Astrocyte (in vitro differentiated cells and primary cell): ENCODE data around the gene UBXN2A. TPM values are rescaled to one million over a fixed set of nuclear protein-coding genes. Genes with fewer than 3 reads are reported as not detected.

Source experiments
- DNase-seq: peaks from one replicate; pipeline ENCODE4 v3.0.0-alpha.2; 2010; ENCODE audit warnings: low read depth
- FAIRE-seq: peaks from 2 replicates; lab custom pipeline; 2011; peaks lifted over from hg19 to GRCh38; lab: Jason Lieb, UNC
- H2AFZ ChIP-seq: 2 replicates; pipeline ENCODE4 v1.6.0; 2012; ENCODE audit warnings: low read depth, low read length, inconsistent platforms
- H3K27ac ChIP-seq: 2 replicates; pipeline ENCODE4 v1.5.1; 2011; ENCODE audit warnings: low read depth, low read length, inconsistent platforms
- H3K27me3 ChIP-seq: 2 replicates; pipeline ENCODE4 v1.6.0; 2011; ENCODE audit warnings: low read length, inconsistent platforms; ENCODE audit not compliant: insufficient read depth
- H3K36me3 ChIP-seq: 2 replicates; pipeline ENCODE4 v1.5.1; 2011; ENCODE audit warnings: low read length, inconsistent platforms; ENCODE audit not compliant: insufficient read depth
- H3K4me1 ChIP-seq: 2 replicates; pipeline ENCODE4 v1.5.1; 2011; ENCODE audit warnings: low read length, inconsistent platforms; ENCODE audit not compliant: insufficient read depth
- H3K4me2 ChIP-seq: 2 replicates; pipeline ENCODE4 v1.6.0; 2012; ENCODE audit warnings: low read length, inconsistent platforms
- H3K4me3 ChIP-seq: 2 replicates; pipeline ENCODE4 v1.5.1; 2011; ENCODE audit warnings: low read depth, mild to moderate bottlenecking, low read length, inconsistent platforms; ENCODE audit not compliant: insufficient read depth
- H3K79me2 ChIP-seq: 2 replicates; pipeline ENCODE4 v1.6.0; 2012; ENCODE audit warnings: mild to moderate bottlenecking, low read length, inconsistent platforms; ENCODE audit not compliant: insufficient read depth
- H3K9ac ChIP-seq: 2 replicates; pipeline ENCODE4 v1.6.0; 2012; ENCODE audit warnings: mild to moderate bottlenecking, low read length, inconsistent platforms
- H3K9me3 ChIP-seq: 2 replicates; pipeline ENCODE4 v1.5.1; 2012; ENCODE audit warnings: low read depth, mild to moderate bottlenecking, low read length, inconsistent platforms; ENCODE audit not compliant: insufficient read depth
- H4K20me1 ChIP-seq: 2 replicates; pipeline ENCODE4 v1.6.0; 2012; ENCODE audit warnings: low read length, inconsistent platforms; ENCODE audit not compliant: insufficient read depth
- H3K27ac Mint-ChIP-seq: one replicate; pipeline ENCODE4 v1.8.0; 2021; ENCODE audit warnings: mild to moderate bottlenecking, mixed read lengths; ENCODE audit not compliant: unreplicated experiment
- H3K27me3 Mint-ChIP-seq: one replicate; pipeline ENCODE4 v1.8.0; 2021; ENCODE audit warnings: low read depth, mixed read lengths; ENCODE audit not compliant: unreplicated experiment
- H3K36me3 Mint-ChIP-seq: one replicate; pipeline ENCODE4 v1.8.0; 2021; ENCODE audit warnings: low read depth, mixed read lengths; ENCODE audit not compliant: unreplicated experiment
- H3K4me1 Mint-ChIP-seq: one replicate; pipeline ENCODE4 v1.8.0; 2021; ENCODE audit warnings: low read depth, mixed read lengths; ENCODE audit not compliant: unreplicated experiment
- H3K4me3 Mint-ChIP-seq: one replicate; pipeline ENCODE4 v1.8.0; 2021; ENCODE audit warnings: mild to moderate bottlenecking, moderate library complexity, mixed read lengths; ENCODE audit not compliant: unreplicated experiment
- H3K9me3 Mint-ChIP-seq: one replicate; pipeline ENCODE4 v1.8.0; 2021; ENCODE audit warnings: mild to moderate bottlenecking, mixed read lengths; ENCODE audit not compliant: unreplicated experiment
- CTCF ChIP-seq: IDR thresholded peaks from 2 replicates; pipeline ENCODE4 v1.5.1; 2011; ENCODE audit warnings: low read depth, mild to moderate bottlenecking, inconsistent platforms, low read length, moderate library complexity; ENCODE audit not compliant: insufficient read depth
- EZH2 ChIP-seq: IDR thresholded peaks from 2 replicates; pipeline ENCODE4 v1.6.1; 2012; ENCODE audit warnings: mild to moderate bottlenecking, low read length, inconsistent platforms; ENCODE audit not compliant: insufficient read depth
- total RNA-seq: library from RNA; stranded (reverse); gene quantifications from 2 replicates; pipeline ENCODE4 v1.2.1, GENCODE V29; 2021

Gene UBXN2A
- total RNA-seq, 1 donor from 2014 or later: 22.2 TPM

DNA sequence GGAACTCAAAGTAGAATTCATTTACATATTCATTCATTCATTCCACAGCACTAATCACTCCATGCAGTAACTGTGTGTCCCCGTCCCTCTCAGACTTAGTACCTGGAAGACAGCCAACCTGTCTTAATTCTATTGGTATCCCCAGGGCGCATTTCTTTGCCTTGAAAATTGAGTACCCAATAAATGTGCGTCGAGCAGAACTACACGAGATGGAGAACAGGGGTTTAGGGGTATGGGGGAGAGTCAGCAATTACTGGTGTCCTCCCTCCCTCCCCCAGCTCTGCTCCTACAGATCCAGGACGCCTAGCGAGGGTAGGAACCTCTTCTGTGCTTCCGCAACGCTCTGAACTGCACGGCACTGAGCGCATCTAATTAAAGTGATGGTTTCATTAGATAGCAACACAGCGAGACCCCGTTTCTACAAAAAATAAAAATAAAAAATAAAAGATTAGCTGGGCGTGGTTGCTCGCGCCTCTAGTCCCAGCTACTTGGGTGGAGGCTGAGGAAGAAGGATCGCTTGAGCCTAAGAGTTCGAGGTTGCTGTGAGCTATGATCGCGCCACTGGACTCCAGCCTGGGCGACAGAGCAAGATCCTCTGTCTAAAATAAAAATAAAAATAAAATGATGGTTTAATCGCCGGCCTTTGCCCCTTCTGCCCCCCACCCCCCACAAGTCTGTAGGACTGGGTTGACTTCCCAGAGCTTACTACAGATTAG lies 108.7 kb downstream of the UBXN2A start:
- H3K9ac ChIP-seq: peak overlapping the region; percentile 69
- no peak for FAIRE-seq

GRCh38 chr2:24049485-24050021 lies 109.3 kb downstream of the UBXN2A start, which contains the start of gene FKBP1B:
Gene FKBP1B, plus strand, starts transcription at chr2:24049741. Its CDS starts 109 bp downstream, at chr2:24049850.
- H3K36me3 Mint-ChIP-seq: peaks cover 4% of the 10 kb centered on the region

More for the DNA sequence above, 108.7 kb downstream of the UBXN2A start:
- H3K27ac ChIP-seq: no peak overlapping the region
- H3K79me2 ChIP-seq: peaks cover 29% of the 10 kb centered on the region
- H2AFZ ChIP-seq: peak overlapping the region; percentile 84
- H3K27ac Mint-ChIP-seq: peak overlapping the region; percentile 66
- H3K4me1 ChIP-seq: peaks cover 13% of the 10 kb centered on the region
- H4K20me1 ChIP-seq: no peaks in the 10 kb centered on the region
- H3K9me3 Mint-ChIP-seq: no peaks in the 10 kb centered on the region
- no peaks in the 10 kb centered on the region for H3K36me3 ChIP-seq
- peak overlapping the region; percentile 62 for H3K4me3 ChIP-seq
- H3K4me3 Mint-ChIP-seq: peak overlapping the region; percentile 85
- peak overlapping the region; percentile 90 for H3K4me2 ChIP-seq
- H3K9me3 ChIP-seq: no peaks in the 10 kb centered on the region
- no peaks in the 10 kb centered on the region for H3K27me3 Mint-ChIP-seq
- H3K36me3 Mint-ChIP-seq: no peaks in the 10 kb centered on the region
- no peak for DNase-seq
- peaks cover 9% of the 10 kb centered on the region for H3K4me1 Mint-ChIP-seq
- TF ChIP-seq CTCF: no peak
- no peaks in the 10 kb centered on the region for H3K27me3 ChIP-seq

More at GRCh38 chr2:24049485-24050021, 109.3 kb downstream of the UBXN2A start, which contains the start of gene FKBP1B:
- no peaks in the 10 kb centered on the region for H3K9me3 Mint-ChIP-seq
- no peaks in the 10 kb centered on the region for H3K9me3 ChIP-seq
- peaks cover 13% of the 10 kb centered on the region for H3K4me1 ChIP-seq
- H3K4me3 ChIP-seq: peak within 1 kb of the TSS; percentile 62
- H3K4me1 Mint-ChIP-seq: peaks cover 9% of the 10 kb centered on the region
- DNase-seq: peak; percentile 40
- no peak for FAIRE-seq
- peaks cover 25% of the 10 kb centered on the region for H3K79me2 ChIP-seq
- no peaks in the 10 kb centered on the region for H3K27me3 Mint-ChIP-seq
- no peaks in the 10 kb centered on the region for H3K27me3 ChIP-seq
- peak within 1 kb of the TSS; percentile 85 for H3K4me3 Mint-ChIP-seq
- peak within 1 kb of the TSS; percentile 66 for H3K27ac Mint-ChIP-seq
- peak within 1 kb of the TSS; percentile 84 for H2AFZ ChIP-seq
- TF ChIP-seq CTCF (no peak), EZH2 (no peak)
- H3K4me2 ChIP-seq: peak within 1 kb of the TSS; percentile 90
- no peak within 1 kb of the TSS for H3K27ac ChIP-seq
- no peaks in the 10 kb centered on the region for H3K36me3 ChIP-seq
- no peaks in the 10 kb centered on the region for H4K20me1 ChIP-seq
- H3K9ac ChIP-seq: peak within 1 kb of the TSS; percentile 69
